H9 (cell line): Measurements from ENCODE around the gene LSS. TPM values are rescaled to one million over a fixed set of nuclear protein-coding genes. Genes with fewer than 3 reads are reported as not detected.

Source experiments
- DNase-seq: peaks from one replicate; pipeline ENCODE4 v3.0.0-alpha.2; 2017
- H2AFZ ChIP-seq: one replicate; pipeline ENCODE4 v1.6.1; 2013; ENCODE audit warnings: mild to moderate bottlenecking, low read length, control low read depth, moderate library complexity
- H2AK5ac ChIP-seq: 2 replicates; pipeline ENCODE4 v1.6.1; 2013; ENCODE audit warnings: low read length, control low read depth, mixed read lengths; ENCODE audit not compliant: insufficient read length
- H2BK120ac ChIP-seq: one replicate; pipeline ENCODE4 v1.6.1; 2013; ENCODE audit warnings: low read depth, mild to moderate bottlenecking, low read length, control low read depth, inconsistent platforms; ENCODE audit not compliant: poor library complexity, severe bottlenecking
- H2BK12ac ChIP-seq: 2 replicates; pipeline ENCODE4 v1.6.1; 2013; ENCODE audit warnings: low read length, control low read depth, mixed read lengths, low read depth; ENCODE audit not compliant: insufficient read length
- H2BK15ac ChIP-seq: 2 replicates; pipeline ENCODE4 v1.6.1; 2013; ENCODE audit warnings: low read depth, low read length, control low read depth
- H2BK20ac ChIP-seq: one replicate; pipeline ENCODE4 v1.6.1; 2013; ENCODE audit warnings: low read depth, mild to moderate bottlenecking, low read length, control low read depth, inconsistent platforms; ENCODE audit not compliant: poor library complexity, severe bottlenecking
- H2BK5ac ChIP-seq: 2 replicates; pipeline ENCODE4 v1.6.1; 2013; ENCODE audit warnings: low read length, control low read depth, mixed read lengths; ENCODE audit not compliant: insufficient read length
- H3K14ac ChIP-seq: 2 replicates; pipeline ENCODE4 v1.6.1; 2013; ENCODE audit warnings: low read length, control low read depth; ENCODE audit not compliant: insufficient read depth
- H3K18ac ChIP-seq: 2 replicates; pipeline ENCODE4 v1.6.1; 2013; ENCODE audit warnings: low read depth, mild to moderate bottlenecking, mixed read lengths, low read length, control low read depth; ENCODE audit not compliant: insufficient read length
- H3K23ac ChIP-seq: 2 replicates; pipeline ENCODE4 v1.6.1; 2013; ENCODE audit warnings: low read length, control low read depth, mixed read lengths, low read depth; ENCODE audit not compliant: insufficient read length
- H3K23me2 ChIP-seq: 2 replicates; pipeline ENCODE4 v1.6.1; 2013; ENCODE audit warnings: low read depth, mild to moderate bottlenecking, mixed read lengths, low read length, control low read depth; ENCODE audit not compliant: insufficient read length, poor library complexity, severe bottlenecking
- H3K27ac ChIP-seq: 2 replicates; pipeline ENCODE4 v1.5.1; 2013; ENCODE audit warnings: low read length, control low read depth, mixed read lengths, low read depth; ENCODE audit not compliant: insufficient read length
- H3K27me3 ChIP-seq: 2 replicates; pipeline ENCODE4 v1.6.1; 2013; ENCODE audit warnings: low read length, control low read depth, inconsistent platforms; ENCODE audit not compliant: insufficient read depth
- H3K4ac ChIP-seq: 2 replicates; pipeline ENCODE4 v1.6.1; 2013; ENCODE audit warnings: low read depth, mild to moderate bottlenecking, control low read depth, inconsistent platforms, low read length, moderate library complexity
- H3K4me1 ChIP-seq: 2 replicates; pipeline ENCODE4 v1.6.1; 2013; ENCODE audit warnings: low read length, control low read depth, inconsistent platforms; ENCODE audit not compliant: insufficient read depth
- H3K4me2 ChIP-seq: 2 replicates; pipeline ENCODE4 v1.6.1; 2013; ENCODE audit warnings: low read length, control low read depth, mixed read lengths; ENCODE audit not compliant: insufficient read length, insufficient read depth
- H3K56ac ChIP-seq: 2 replicates; pipeline ENCODE4 v1.6.1; 2013; ENCODE audit warnings: low read depth, mild to moderate bottlenecking, mixed read lengths, low read length, control low read depth; ENCODE audit not compliant: insufficient read length
- H3K79me1 ChIP-seq: 2 replicates; pipeline ENCODE4 v1.6.1; 2013; ENCODE audit warnings: low read depth, mild to moderate bottlenecking, moderate library complexity, low read length, control low read depth, inconsistent platforms; ENCODE audit not compliant: insufficient read depth, poor library complexity, severe bottlenecking
- H3K79me2 ChIP-seq: 2 replicates; pipeline ENCODE4 v1.6.1; 2013; ENCODE audit warnings: low read length, control low read depth, inconsistent platforms; ENCODE audit not compliant: insufficient read depth
- H3K9ac ChIP-seq: 2 replicates; pipeline ENCODE4 v1.6.1; 2013; ENCODE audit warnings: low read length, control low read depth, mixed read lengths; ENCODE audit not compliant: insufficient read length; ENCODE audit errors: extremely low read depth
- H3K9me3 ChIP-seq: one replicate; pipeline ENCODE4 v1.6.1; 2013; ENCODE audit warnings: low read depth, low read length, inconsistent platforms; ENCODE audit not compliant: control insufficient read depth
- H3T11ph ChIP-seq: one replicate; pipeline ENCODE4 v1.6.1; 2013; ENCODE audit warnings: mild to moderate bottlenecking, low read length, control low read depth, inconsistent platforms
- H4K20me1 ChIP-seq: one replicate; pipeline ENCODE4 v1.6.1; 2013; ENCODE audit not compliant: control insufficient read depth, insufficient read length, insufficient read depth
- H4K5ac ChIP-seq: 2 replicates; pipeline ENCODE4 v1.6.1; 2013; ENCODE audit warnings: low read depth, mild to moderate bottlenecking, mixed read lengths, low read length, control low read depth; ENCODE audit not compliant: insufficient read length
- H4K8ac ChIP-seq: replicated peaks from 2 replicates; pipeline ENCODE4 v1.6.1; 2013; ENCODE audit warnings: low read length, control low read depth, mixed read lengths, low read depth; ENCODE audit not compliant: insufficient read length
- H4K91ac ChIP-seq: 2 replicates; pipeline ENCODE4 v1.6.1; 2013; ENCODE audit warnings: low read depth, mild to moderate bottlenecking, moderate library complexity, mixed read lengths, low read length, control low read depth; ENCODE audit not compliant: insufficient read length
- H3K27ac Mint-ChIP-seq, 3 experiments: 2 replicates in 2 of 3; 3 replicates in 1 of 3; pipeline ENCODE4 v1.8.0; 2020 to 2021; ENCODE audit warnings: mixed read lengths in 3 of 3, mild to moderate bottlenecking in 1 of 3, moderate library complexity in 1 of 3
- H3K27me3 Mint-ChIP-seq: 2 replicates; pipeline ENCODE4 v1.8.0; 2021; ENCODE audit warnings: low read depth, mild to moderate bottlenecking, moderate library complexity, mixed read lengths
- H3K36me3 Mint-ChIP-seq, 3 experiments: 2 replicates in 2 of 3; 3 replicates in 1 of 3; pipeline ENCODE4 v1.8.0; 2020 to 2021; ENCODE audit warnings: low read depth in 3 of 3, mixed read lengths in 3 of 3; ENCODE audit not compliant: insufficient read depth in 1 of 3
- H3K4me1 Mint-ChIP-seq, 2 experiments: 2 replicates each; pipeline ENCODE4 v1.8.0; 2020; ENCODE audit warnings: mixed read lengths in 2 of 2
- H3K4me3 Mint-ChIP-seq, 2 experiments: 2 replicates in 1 of 2; 3 replicates in 1 of 2; pipeline ENCODE4 v1.8.0; 2020 to 2021; ENCODE audit warnings: mild to moderate bottlenecking in 2 of 2, mixed read lengths in 2 of 2, moderate library complexity in 1 of 2
- H3K9me3 Mint-ChIP-seq, 2 experiments: 2 replicates in 1 of 2; 3 replicates in 1 of 2; pipeline ENCODE4 v1.8.0; 2020; ENCODE audit warnings: mild to moderate bottlenecking in 2 of 2, mixed read lengths in 2 of 2, moderate library complexity in 1 of 2
- CTCF ChIP-seq: fragments of 200-600 bp; sonication (generic); conservative IDR thresholded peaks from 3 replicates; pipeline ENCODE4 v1.8.0; 2021; ENCODE audit warnings: antibody characterized with exemption, mild to moderate bottlenecking
- WGBS: extraction: QIAGEN DNeasy Blood & Tissue Kit; methylation state at CpG from one replicate; pipeline ENCODE4 v1.1.7; 2013; ENCODE audit warnings: missing lambda C conversion rate, low lambda C conversion rate, mixed read lengths; ENCODE audit not compliant: insufficient read length; ENCODE audit errors: extremely low coverage; 5-methylcytosine and 5-hydroxymethylcytosine counted together
- total RNA-seq: library from RNA; stranded (reverse); gene quantifications from 2 replicates; pipeline ENCODE4 v1.2.1, GENCODE V29; 2021

Gene LSS
- total RNA-seq, 1 experiment from 2014 or later = 69.2 TPM

DNA sequence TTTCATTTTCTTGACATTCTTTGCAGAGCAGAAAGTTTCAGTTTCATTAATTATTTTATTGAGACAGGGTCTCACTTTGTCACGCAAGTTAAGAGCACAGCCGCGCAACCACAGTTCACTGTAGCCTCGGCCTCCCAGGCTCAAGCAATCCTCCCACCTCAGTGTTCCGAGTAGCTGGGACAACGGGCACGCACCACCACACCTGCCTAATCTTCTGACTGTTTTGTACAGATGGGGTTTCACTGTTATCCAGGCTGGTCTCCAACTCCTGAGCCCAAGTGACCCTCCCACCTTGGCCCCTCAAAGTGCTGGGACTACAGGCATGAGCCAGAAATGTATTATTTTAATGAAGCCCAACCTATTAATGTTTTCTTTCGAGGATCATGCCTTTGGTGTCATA, 41.3 kb downstream of the LSS start:
- no peaks in the 10 kb centered on the region for H3K27me3 Mint-ChIP-seq
- H3K9ac ChIP-seq = no peak overlapping the region
- no CpG with 5 or more reads among the region's 8 CpGs for WGBS

More for the DNA sequence above, 41.3 kb downstream of the LSS start:
- no peaks in the 10 kb centered on the region for H4K20me1 ChIP-seq
- H4K91ac ChIP-seq = no peak overlapping the region
- no peaks in the 10 kb centered on the region for H3K79me2 ChIP-seq
- H2AFZ ChIP-seq = no peak overlapping the region
- H2AK5ac ChIP-seq = no peak overlapping the region
- no peak overlapping the region for H4K5ac ChIP-seq
- peaks cover 7% of the 10 kb centered on the region for H3K23me2 ChIP-seq
- DNase-seq = no peak
- H2BK120ac ChIP-seq = no peak overlapping the region
- TF ChIP-seq CTCF = no peak
- H4K8ac ChIP-seq = no peak overlapping the region
- H3K4ac ChIP-seq = no peak overlapping the region
- H3K18ac ChIP-seq = no peak overlapping the region
- no peak overlapping the region for H3K23ac ChIP-seq
- no peaks in the 10 kb centered on the region for H3K9me3 Mint-ChIP-seq
- no peak overlapping the region for H3K4me3 Mint-ChIP-seq
- peak overlapping the region in 1 of 3 experiments; percentile 86; a peak in 5 of 7 replicates for H3K27ac Mint-ChIP-seq
- no peaks in the 10 kb centered on the region for H3K9me3 ChIP-seq
- H3K4me2 ChIP-seq = no peak overlapping the region
- H3K4me1 Mint-ChIP-seq = peaks cover 22 to 29% of the 10 kb centered on the region in 2 experiments
- H3K27ac ChIP-seq = no peak overlapping the region
- no peak overlapping the region for H3T11ph ChIP-seq
- no peak overlapping the region for H2BK20ac ChIP-seq
- H2BK12ac ChIP-seq = no peak overlapping the region
- H2BK15ac ChIP-seq = no peak overlapping the region
- H3K27me3 ChIP-seq = no peaks in the 10 kb centered on the region
- no peaks in the 10 kb centered on the region for H3K79me1 ChIP-seq
- peaks cover 10 to 24% (median 19%) of the 10 kb centered on the region in 3 experiments; a peak in 6 of 7 replicates for H3K36me3 Mint-ChIP-seq
- no peak overlapping the region for H2BK5ac ChIP-seq
- no peak overlapping the region for H3K56ac ChIP-seq
- peaks cover 4% of the 10 kb centered on the region; the same call in 1 of the 2 replicates for H3K4me1 ChIP-seq
- no peak overlapping the region for H3K14ac ChIP-seq
